CD4-positive, alpha-beta T cell treated with Interferon gamma for 1 hour (primary cell): ENCODE measurements around the gene SPTB.

ENCODE experiments used
- DNase-seq: peaks from one replicate; pipeline ENCODE4 v3.0.0-alpha.2; 2020

The SPTB gene

GRCh38 chr14:64745511-64746091 is 134.1 kb downstream of the SPTB start:
- no peak for DNase-seq

GRCh38 chr14:64743061-64743460 is 136.6 kb downstream of the SPTB start:
- DNase-seq = no peak

- no peak for DNase-seq
Measured at GRCh38 chr14:64741961-64742360, 137.7 kb downstream of the SPTB start.

GRCh38 chr14:64741200-64741599 is 138.5 kb downstream of the SPTB start:
- no peak for DNase-seq

GRCh38 chr14:64738281-64738804 is 141.4 kb downstream of the SPTB start:
- DNase-seq = no peak

DNA sequence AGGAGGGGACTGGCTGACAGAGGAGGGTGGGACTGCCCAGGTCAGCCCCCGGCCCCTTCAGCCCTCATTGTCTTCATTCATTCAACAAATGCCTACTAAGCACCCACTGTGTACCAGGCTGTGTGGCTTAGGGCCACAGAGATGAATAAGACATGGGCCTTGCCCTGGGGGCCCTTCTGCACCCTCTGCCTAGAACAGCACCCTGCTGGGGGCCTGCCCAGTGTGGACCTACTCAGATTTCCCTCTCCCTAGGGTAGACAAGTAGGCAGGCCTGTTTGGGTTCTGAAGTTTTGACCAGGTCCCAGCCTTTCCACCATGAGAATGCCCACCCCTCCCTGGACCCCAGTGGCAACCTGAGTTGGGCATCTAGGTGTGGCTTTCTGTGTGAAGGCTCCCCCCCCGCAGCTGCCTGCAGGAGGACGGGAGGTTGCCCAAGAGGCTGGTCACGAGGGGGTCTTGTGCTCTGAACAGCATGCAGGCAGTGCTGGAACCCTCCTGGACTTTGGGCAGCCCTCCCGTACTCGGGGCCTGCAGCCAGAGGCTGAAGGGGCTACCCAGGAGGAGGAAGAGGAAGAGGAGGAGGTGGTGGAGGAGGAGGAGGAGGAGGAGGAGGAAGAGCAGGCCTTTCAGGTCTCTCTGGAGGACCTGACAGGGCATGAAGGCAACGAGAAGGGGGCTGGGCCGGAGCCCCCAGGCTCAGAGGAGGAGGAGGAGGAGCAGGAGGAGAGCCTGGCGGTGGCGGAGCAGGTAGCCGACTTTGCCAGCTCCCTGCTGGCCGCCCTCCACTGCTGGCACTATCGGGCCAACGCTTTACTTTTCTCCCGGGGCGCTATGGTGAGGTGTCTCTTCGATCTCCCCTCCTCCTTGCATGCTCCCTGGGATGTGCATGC is 142.1 kb downstream of the SPTB start:
- no peak for DNase-seq

DNA sequence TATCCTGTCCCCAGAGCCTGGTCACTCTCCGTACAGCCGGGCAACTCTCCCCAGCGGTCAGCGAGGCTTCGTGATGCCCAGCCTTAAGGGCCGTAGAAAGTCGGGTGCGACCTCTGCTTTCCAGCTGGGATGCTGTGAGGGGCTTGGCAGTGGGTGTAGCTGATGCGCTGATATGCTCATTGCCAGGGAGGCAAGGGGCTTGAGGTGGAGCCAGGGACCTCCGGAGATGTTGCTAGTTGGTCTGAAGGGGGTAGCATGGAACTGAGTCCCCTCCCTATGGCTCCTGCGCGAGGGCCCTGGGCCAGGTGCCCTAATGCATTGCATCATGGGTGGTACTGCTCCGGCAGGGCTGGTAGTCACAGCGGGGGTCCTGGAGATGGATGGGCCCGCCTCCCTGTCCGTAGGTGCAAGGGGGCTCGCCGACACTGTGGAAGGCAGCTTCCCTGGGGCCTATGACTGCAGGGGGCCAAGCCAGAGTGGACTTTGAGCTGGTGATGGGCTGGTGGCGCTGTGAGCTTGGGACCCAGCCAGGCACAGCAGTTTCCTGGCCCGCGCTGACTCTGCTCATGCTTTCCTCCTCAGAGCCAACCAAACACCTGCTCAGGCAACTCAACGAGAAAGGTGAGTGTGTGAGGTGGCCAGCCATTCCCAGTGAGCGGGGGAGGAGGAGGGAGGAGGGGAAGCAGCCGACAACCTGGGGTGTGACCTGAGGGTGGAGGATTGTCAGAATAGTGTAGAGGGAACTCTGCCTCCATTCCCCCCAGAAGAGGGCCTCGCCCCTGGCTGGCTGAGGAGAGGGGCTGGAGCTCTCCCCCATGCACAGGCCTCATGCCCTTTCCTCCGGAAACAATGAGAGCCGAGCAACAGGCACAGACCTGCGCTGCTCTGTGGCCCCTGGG is 143.2 kb downstream of the SPTB start:
- no peak for DNase-seq

DNA sequence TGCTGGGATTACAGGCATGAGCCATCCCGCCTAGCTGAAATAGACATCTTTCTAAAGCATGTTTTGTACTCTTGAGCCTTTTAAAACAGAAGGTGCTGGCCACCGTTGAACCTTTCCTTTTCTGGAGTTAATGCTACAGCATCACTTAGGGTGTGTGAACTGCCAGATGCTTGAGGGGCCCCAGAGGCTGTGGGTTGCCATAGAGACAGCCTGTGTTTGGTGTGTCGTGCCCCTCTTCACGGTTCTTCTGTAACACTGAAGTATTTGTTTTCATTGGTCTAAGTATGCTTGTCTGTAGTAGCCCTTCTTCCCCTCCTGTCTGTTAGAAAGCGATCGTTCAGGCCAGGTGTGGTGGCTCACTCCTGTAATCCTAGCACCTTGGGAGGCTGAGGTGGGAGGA is 144.7 kb downstream of the SPTB start:
- DNase-seq = no peak

DNA sequence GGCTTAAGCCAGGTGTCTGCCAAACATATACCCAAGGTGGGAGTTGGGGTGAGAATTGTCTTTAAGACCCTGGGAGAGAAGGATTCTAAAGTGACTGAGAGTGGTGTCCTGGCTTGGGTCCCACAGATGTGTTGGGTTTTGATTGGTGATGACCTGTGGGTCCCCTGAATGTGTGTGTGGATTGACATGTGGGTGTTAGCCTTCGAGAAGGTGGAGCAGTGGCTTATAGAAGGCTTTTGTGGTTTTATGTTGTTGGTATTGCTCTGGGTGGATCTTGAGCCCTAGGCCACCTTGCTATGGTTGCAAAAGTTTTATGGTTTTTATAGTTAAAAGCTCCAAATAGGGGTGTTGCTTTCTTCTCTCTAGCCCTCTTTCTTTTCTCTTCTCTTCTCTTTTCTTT is 145.8 kb downstream of the SPTB start:
- DNase-seq = no peak

DNA sequence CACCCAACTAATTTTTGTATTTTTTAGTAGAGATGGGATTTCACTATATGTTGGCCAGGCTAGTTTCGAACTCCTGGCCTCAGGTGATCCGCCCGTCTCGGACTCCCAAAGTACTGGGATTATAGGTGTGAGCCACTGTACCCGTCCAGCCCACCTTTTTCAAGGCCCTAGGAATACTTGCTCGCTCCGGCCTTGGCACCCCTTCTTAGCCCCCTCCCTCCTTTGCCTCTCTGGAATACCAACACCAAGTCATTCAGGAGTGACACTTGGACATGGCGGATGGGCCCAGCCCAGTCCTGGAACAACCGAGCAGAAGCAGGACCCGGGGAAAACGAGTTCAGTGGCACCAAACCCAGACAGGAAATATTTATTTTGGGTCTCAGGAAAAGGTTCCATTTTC is 146.4 kb downstream of the SPTB start:
- no peak for DNase-seq

GRCh38 chr14:64732536-64733120 is 147.1 kb downstream of the SPTB start:
- DNase-seq = no peak

DNA sequence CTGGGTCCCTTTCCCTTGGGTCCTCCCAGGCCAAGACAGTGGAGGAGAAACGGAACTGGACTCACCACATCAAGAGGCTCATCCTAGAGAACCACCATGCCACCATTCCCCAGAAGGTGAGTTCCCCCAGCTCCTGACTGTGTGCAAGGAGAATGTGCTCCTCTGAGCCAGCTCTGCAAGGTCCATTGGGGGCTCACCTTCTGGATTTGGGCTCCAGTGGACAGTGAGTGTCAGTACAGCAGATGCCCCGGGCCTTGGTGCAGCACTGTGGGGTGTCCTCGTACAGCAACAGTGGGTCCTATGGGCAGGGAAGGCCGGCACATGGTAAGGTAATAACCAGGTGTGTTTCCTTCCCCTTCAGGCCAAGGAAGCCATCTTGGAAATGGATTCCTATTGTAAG is 147.6 kb downstream of the SPTB start:
- no peak for DNase-seq

DNA sequence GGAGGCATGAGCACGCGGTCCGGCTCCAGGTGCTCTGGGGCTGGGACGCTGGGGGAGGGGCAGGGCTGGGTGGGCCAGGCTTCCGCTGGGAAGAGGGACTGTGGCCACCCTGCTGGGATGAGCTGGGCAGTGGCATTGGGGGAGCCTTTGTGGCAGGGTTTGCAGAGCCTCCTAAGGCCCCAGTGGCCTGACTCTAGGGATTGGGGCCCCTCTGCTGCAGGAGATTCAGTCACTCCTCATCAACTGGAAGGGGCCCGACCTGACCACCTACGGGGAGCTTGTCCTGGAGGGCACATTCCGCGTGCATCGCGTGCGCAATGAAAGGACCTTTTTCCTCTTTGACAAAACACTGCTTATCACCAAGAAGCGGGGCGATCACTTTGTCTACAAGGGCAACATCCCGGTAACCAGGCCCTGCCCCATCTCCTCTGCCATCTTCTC is 148.5 kb downstream of the SPTB start:
- DNase-seq = no peak

DNA sequence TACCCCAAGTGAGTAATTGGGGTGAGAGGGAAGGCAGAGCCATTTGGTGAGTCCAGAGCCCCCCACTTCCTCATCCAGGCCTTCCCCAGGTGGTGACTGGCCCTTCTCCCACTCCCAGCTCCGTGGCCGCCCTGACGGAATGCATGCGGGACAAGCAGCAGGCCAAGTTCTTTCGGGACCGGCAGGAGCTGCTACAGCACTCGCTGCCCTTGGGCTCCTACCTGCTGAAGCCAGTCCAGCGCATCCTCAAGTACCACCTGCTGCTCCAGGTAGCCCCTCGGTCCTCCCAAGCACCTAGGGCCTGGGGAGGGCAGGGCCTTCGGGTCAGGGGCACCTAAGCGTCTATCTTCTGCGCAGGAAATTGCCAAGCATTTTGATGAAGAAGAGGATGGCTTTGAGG is 149.0 kb downstream of the SPTB start:
- no peak for DNase-seq

DNA sequence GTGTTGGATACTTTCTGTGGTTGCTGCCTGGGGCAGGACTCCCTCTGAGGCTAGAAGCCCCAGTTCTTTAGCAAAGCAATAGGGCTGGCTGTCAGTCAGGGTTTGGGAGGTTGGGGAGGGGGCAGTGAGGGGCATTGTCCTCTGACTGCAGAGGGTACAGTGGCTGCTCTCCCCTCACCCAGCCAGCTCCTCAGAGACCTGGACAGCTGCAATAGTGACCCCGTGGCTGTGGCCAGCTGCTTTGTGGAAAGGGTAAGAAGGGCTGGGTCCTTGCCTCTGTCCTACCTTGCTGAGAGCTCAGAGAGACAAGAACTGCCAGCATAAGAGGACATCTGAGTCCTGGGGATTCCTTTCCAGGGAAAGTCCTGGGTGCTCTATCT is 149.7 kb downstream of the SPTB start:
- DNase-seq = no peak

GRCh38 chr14:64729386-64730060 is 150.2 kb downstream of the SPTB start:
- DNase-seq = no peak

GRCh38 chr14:64728856-64729255 is 150.9 kb downstream of the SPTB start:
- DNase-seq = no peak

DNA sequence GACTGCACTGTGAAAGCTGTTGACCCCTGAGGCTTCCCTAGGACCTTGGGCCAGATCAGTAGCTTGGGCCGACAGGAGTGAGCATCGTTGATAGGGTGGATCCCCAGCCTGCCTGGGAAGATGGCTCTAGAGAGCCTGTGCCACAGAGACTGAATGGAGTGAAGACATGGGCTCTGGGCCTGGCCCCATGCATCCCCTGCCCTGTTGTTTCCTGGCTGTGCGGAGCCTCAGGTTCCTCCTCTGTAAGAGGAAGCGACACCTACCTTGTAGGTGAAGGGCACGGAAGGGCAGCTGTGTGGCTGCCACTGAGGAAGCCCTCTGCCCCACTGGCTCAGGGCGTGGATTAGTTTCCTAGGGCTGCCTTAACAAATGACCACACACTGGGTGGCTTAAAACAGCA is 151.6 kb downstream of the SPTB start:
- DNase-seq = no peak

DNA sequence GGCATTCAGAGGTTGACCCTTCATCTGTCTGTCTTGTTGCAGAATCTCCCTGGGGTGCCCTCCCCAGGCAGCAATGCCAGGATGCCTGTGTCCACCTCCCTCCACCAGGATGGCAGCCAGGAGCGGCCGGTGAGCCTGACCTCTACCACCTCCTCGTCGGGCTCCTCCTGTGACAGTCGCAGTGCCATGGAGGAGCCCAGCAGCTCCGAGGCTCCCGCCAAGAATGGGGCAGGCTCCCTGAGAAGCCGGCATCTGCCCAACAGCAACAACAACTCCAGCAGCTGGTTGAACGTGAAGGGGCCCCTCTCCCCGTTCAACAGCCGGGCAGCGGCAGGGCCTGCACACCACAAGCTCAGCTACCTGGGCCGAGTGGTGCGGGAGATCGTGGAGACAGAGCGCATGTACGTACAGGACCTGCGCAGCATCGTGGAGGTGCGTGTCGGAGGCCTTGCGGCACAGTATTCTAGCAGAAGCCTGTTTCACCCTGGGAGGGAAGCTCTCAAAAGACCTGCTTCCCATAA is 152.1 kb downstream of the SPTB start:
- DNase-seq = no peak

GRCh38 chr14:64726585-64726890 is 153.2 kb downstream of the SPTB start:
- DNase-seq = no peak

DNA sequence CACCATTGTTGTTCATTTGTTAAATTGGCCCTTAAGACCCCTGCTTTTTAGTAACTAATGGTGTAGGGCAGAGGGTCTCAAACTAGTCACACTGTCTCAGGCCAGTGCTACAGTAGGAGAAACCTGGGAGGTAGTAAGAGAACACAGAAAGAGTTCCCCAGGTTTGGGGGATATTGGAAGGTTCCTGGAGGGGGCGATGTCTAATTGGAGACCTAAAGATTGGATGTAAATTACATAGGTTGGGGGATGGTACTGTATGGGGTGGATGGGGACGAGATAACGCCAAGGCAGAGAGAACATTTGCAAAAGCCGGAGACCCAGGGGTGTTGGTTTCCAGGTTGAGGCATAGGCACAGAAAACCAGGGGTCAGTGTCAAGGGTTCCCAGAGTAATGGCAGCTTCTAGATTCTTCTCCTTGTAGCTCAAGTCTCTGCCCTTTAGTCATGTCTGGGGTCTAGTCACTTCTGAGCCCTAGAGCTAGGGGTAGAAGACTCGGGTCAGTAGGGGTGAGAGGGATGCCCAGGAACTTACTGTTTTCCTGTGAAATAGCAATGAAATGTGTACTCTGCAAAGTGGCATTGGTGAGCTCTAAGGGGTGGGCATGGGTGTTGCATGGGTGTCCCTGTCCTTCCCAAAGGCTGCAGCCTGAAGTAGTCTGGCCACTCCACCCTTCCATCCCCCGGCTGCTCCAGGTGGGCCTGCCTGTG is 153.7 kb downstream of the SPTB start:
- no peak for DNase-seq
